Heart right ventricle (tissue), 16 donors: Measurements from ENCODE around the gene MFAP4. TPM values are rescaled to one million over a fixed set of nuclear protein-coding genes. Genes with fewer than 3 reads are reported as not detected.

Source experiments
- ATAC-seq, 8 donors: fragments of 200-7000 bp; cut with Tn5 transposase; one replicate each; pipeline ENCODE4 v1.9.1; 2020; ENCODE audit warnings: mild to moderate bottlenecking in 8 of 8, moderate library complexity in 8 of 8, moderate number of reproducible peaks in 1 of 8
- DNase-seq, 2 donors: peaks; one replicate each; pipeline ENCODE4 v3.0.0-alpha.2; 2020
- H3K27ac ChIP-seq, 10 donors: fragments of 200-600 bp; sonication (generic) in 2 of 10; one replicate each; pipeline versions ENCODE4 v1.5.0 to v1.8.0; 2020 to 2022; ENCODE audit warnings: mild to moderate bottlenecking in 3 of 10
- H3K27me3 ChIP-seq, 7 donors: fragments of 200-600 bp; one replicate each; pipeline ENCODE4 v1.8.0; 2021 to 2022; ENCODE audit warnings: mild to moderate bottlenecking in 2 of 7
- H3K36me3 ChIP-seq, 9 donors: fragments of 200-600 bp; sonication (generic) in 1 of 9; one replicate each; pipeline versions ENCODE4 v1.5.0 to v1.8.0; 2020 to 2022; ENCODE audit warnings: mild to moderate bottlenecking in 2 of 9
- H3K4me1 ChIP-seq, 9 donors: fragments of 200-600 bp; sonication (generic) in 1 of 9; one replicate each; pipeline versions ENCODE4 v1.5.0 to v1.8.0; 2020 to 2022; ENCODE audit warnings: mild to moderate bottlenecking in 4 of 9
- H3K4me3 ChIP-seq, 10 donors: fragments of 200-600 bp; sonication (generic) in 2 of 10; one replicate each; pipeline versions ENCODE4 v1.5.0 to v1.8.0; 2020 to 2022; ENCODE audit warnings: mild to moderate bottlenecking in 7 of 10, moderate library complexity in 2 of 10
- H3K9me3 ChIP-seq, 11 donors: fragments of 200-600 bp in 10 of 11; sonication (generic) in 2 of 11; one replicate each; pipeline versions ENCODE4 v1.5.0 to v1.8.0; 2013 to 2022; ENCODE audit warnings: mild to moderate bottlenecking in 2 of 11, control low read depth in 1 of 11, moderate library complexity in 1 of 11
- WGBS, 2 donors: extraction: QIAGEN DNeasy Blood & Tissue Kit; methylation state at CpG; one replicate each; pipeline ENCODE4 v1.1.7; 2013; ENCODE audit warnings: inconsistent platforms in 1 of 2; 5-methylcytosine and 5-hydroxymethylcytosine counted together
- intact Hi-C, 10 donors: fragments of 100-400 bp; cut with DNase I; formaldehyde crosslinking; loops; one replicate each; pipeline versions ENCODE4 v1.11.1 to v1.14.2; 2022
- polyA plus RNA-seq, 2 donors: library from polyadenylated mRNA; stranded (reverse); fragments of 200-250 nt; gene quantifications; one replicate each; pipeline ENCODE4 v1.2.3, GENCODE V29; 2013
- total RNA-seq, 10 donors: library from RNA; stranded (reverse); fragmentation: NEBNext Ultra II Directional in 3 of 10; extraction: Animal tissue kit (Norgen Biotek cat#: 25700) in 3 of 10; gene quantifications; one replicate each; pipeline versions ENCODE4 v1.2.1 to v1.2.4, GENCODE V29; 2021 to 2023
- TF ChIP-seq, protein P1 (sequence below), 9 donors: fragments of 200-600 bp; sonication (generic) in 2 of 9; IDR thresholded peaks; one replicate each; pipeline versions ENCODE4 v1.5.0 to v1.8.0; 2021 to 2022; ENCODE audit warnings: antibody characterized with exemption in 9 of 9, mild to moderate bottlenecking in 5 of 9, moderate library complexity in 1 of 9
- donor health status: Arrhythmogenic right ventricular cardiomyopathy.
- donor health status: ischemic (EF 13 %, LVEDD 7.1; RV severe dilation, severe dysfunction).
- donor health status: healthy with polysubstance abuse.
- donor health status: DM: no; HTN: yes; CAD: no.
- donor health status: DM: no; HTN: no; CAD: no.
- donor health status: ischemic (EF 25% LVEDD 6.9; RV normal size, moderate dysfunction).
- donor health status: ischemic (EF 25% LVEDD 5.7; RV mildly dilated, moderate dysfunction).
- donor health status: healthy.
- donor health status: DM: yes; HTN: yes; CAD: no.
- donor health status: Ischemic cardiomyopathy.
- donor health status: ischemic (EF 35%, LVEDD 5.7; RV mildly dilated, moderate dysfunction).
- donor health status: nonischemic (EF 11% LVEDD 7.7; RV severe dilation, severe dysfunction).
- donor health status: DM: yes; HTN: yes; CAD: no.
- donor health status: PGD.
- donor health status: ischemic (EF 29% LVEDD 5.4; RV normal size, mild dysfunction).
- donor health status: nonischemic (EF 23%, LVEDD 6.1; RV moderate dilation, normal function).

Gene MFAP4
- total and polyA plus RNA-seq, 12 donors: 15.4 to 101 (median 41.6) TPM

DNA sequence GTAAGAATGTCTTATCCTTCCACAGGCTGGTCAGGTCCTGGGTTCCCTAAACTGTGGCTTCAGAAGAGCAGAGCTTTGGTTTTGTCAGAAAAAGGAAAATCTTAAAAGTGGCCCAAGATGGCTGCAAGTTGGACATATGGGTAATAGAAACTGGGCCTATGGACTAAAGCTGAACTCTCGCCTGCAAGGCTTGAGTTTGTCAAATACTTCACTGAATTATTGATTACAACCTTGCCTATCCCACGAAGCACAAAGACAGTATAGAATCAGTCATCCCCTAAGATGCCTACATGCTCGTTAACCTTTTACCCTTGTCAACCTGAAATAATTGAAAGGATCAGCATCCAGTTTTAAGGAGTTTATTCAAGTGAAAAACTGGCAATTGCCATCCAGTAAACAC lies 44.7 kb upstream of the MFAP4 start:
- Histone ChIP-seq H3K9me3 (no peaks in the 10 kb centered on the region), H3K27me3 (no peaks in the 10 kb centered on the region), H3K4me3 (no peak overlapping the region), H3K4me1 (no peaks in the 10 kb centered on the region), H3K36me3 (no peaks in the 10 kb centered on the region), H3K27ac (no peak overlapping the region)
- TF ChIP-seq, protein P1, sequence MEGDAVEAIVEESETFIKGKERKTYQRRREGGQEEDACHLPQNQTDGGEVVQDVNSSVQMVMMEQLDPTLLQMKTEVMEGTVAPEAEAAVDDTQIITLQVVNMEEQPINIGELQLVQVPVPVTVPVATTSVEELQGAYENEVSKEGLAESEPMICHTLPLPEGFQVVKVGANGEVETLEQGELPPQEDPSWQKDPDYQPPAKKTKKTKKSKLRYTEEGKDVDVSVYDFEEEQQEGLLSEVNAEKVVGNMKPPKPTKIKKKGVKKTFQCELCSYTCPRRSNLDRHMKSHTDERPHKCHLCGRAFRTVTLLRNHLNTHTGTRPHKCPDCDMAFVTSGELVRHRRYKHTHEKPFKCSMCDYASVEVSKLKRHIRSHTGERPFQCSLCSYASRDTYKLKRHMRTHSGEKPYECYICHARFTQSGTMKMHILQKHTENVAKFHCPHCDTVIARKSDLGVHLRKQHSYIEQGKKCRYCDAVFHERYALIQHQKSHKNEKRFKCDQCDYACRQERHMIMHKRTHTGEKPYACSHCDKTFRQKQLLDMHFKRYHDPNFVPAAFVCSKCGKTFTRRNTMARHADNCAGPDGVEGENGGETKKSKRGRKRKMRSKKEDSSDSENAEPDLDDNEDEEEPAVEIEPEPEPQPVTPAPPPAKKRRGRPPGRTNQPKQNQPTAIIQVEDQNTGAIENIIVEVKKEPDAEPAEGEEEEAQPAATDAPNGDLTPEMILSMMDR (IDR thresholded peaks at IDR 0.05): no peak
- DNase-seq (no peak), ATAC-seq (no peak)
- intact Hi-C loops: no loop called here
- WGBS, 2 donors: 81 to 82% methylated on average over 3 of the region's 3 CpGs

DNA sequence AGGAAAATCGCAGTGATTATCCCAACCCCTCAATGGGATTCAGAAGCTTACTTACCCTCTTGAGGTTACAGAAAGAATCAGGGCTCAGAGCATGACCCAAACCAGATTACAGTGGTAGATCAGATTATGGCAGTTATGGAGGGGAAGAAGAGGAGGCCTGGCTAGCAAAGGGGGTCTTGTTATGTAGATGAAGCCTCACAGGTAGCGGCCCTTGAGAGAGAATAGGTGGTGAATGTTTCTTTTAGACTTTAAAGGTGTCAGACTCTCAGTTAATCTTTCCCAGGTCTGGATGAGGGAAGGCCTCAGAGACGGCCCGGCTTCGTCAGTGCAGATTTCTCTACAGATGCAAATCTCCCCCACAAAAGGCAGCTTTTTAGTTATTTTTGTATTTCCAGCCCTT lies 39.6 kb upstream of the MFAP4 start:
- Histone ChIP-seq H3K36me3 (no peaks in the 10 kb centered on the region), H3K27me3 (no peaks in the 10 kb centered on the region), H3K27ac (no peak overlapping the region), H3K9me3 (no peaks in the 10 kb centered on the region), H3K4me3 (no peak overlapping the region), H3K4me1 (peaks cover 0 to 7% (median 0%) of the 10 kb centered on the region in 9 donors)
- ATAC-seq: no peak
- no peak for DNase-seq
- TF ChIP-seq, protein P1 (IDR thresholded peaks at IDR 0.05): no peak
- 93 to 95% methylated on average over 5 of the region's 5 CpGs for WGBS, 2 donors
- intact Hi-C loops: no loop called here

DNA sequence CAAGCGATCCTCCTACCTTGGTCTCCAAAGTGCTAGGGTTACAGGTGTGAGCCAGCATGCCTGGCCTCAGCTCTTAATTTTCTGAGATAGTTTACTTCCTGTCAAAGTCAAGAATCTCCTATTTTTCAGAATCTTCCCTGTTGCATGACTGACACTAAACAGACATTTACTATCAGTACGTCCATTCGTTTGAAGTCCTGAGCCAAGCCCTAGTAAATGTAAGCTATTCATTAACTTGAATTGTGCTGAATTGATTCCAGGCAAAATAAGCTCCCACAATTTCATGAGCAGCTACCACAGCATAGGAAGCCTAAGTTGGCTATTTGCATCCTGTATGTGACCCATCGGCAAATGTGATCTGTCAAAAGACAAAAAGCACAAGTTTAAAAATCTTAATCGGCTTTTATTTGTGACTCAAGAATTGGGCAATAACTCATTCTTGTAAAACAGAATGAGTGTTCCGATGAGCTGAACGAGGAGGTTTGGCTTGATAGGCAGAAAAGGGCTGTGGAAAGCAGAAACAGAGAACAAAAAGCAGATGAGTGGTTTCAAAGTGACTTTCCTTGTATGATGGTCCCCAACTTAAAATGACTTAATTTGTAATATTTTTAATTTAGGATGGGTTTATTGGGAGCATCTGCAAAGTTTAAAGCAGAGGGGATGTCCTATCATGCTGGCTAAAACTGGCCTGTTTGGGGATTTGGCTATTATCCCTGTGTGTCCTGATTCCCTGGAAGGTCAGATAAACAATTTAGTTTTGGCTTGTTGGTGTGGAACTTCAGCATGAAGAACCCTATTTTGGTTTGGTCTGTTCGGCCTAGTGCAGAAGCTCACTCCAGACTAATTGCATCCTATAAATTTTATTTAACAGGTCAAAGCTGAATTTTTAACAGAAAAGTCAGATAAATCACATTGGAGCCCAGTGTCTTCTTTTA lies 38.2 kb upstream of the MFAP4 start:
- ATAC-seq (peak in 1 of 8 donors; percentile 33), DNase-seq (no peak)
- Histone ChIP-seq H3K36me3 (no peaks in the 10 kb centered on the region), H3K27me3 (no peaks in the 10 kb centered on the region), H3K4me3 (no peak overlapping the region), H3K4me1 (peaks cover 0 to 7% (median 0%) of the 10 kb centered on the region in 9 donors), H3K9me3 (no peaks in the 10 kb centered on the region), H3K27ac (peak overlapping the region in 3 of 10 donors; percentile 9 to 33 (median 15))
- TF ChIP-seq, protein P1 (IDR thresholded peaks at IDR 0.05): no peak
- 69 to 74% methylated on average over 8 of the region's 8 CpGs for WGBS, 2 donors
- intact Hi-C loops: no loop called here

DNA sequence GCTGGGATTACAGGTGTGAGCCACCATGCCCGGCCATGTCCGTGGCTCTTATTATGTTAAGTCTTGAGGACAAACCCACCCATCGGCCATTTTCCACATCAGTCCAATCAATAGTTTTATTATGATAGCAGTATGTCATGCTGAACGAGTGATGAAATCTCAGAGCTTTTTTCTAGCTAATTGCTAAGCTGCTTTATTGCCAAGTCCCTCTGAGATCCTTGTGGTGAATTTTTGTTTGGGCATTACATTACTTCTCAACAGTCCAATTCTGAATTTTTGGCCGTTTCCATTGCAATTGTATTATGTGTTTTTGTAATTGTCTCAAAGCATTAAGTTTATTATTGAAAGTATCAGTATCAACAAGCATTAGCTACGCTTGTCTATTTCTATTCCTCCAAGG lies 34.9 kb upstream of the MFAP4 start:
- no peaks in the 10 kb centered on the region for H3K9me3 ChIP-seq
- no peak overlapping the region for H3K4me3 ChIP-seq
- no peaks in the 10 kb centered on the region for H3K27me3 ChIP-seq
- ATAC-seq: no peak
- no peak overlapping the region for H3K27ac ChIP-seq
- TF ChIP-seq, protein P1 (IDR thresholded peaks at IDR 0.05): no peak
- DNase-seq: no peak
- intact Hi-C loops: no loop called here
- WGBS, 2 donors: 90 to 94% methylated on average over 6 of the region's 6 CpGs
- H3K4me1 ChIP-seq: peaks cover 0 to 7% (median 0%) of the 10 kb centered on the region in 9 donors
- H3K36me3 ChIP-seq: no peaks in the 10 kb centered on the region
